Ishikawa (cell line): ENCODE measurements around the gene DYRK1A.

ENCODE experiments used
- CEBPB ChIP-seq: IDR thresholded peaks from 2 replicates; pipeline ENCODE4 v1.6.1; 2012
- CREB1 ChIP-seq: IDR thresholded peaks from 2 replicates; pipeline ENCODE4 v1.6.1; 2012; ENCODE audit warnings: low read depth
- EGR1 ChIP-seq: IDR thresholded peaks from 2 replicates; pipeline ENCODE4 v1.6.1; 2012
- EP300 ChIP-seq: IDR thresholded peaks from 2 replicates; pipeline ENCODE4 v1.6.1; 2012; ENCODE audit warnings: borderline replicate concordance
- FOXM1 ChIP-seq: IDR thresholded peaks from 2 replicates; pipeline ENCODE4 v1.6.1; 2012; ENCODE audit warnings: low read depth, borderline replicate concordance
- MAX ChIP-seq: IDR thresholded peaks from 2 replicates; pipeline ENCODE4 v1.6.1; 2012
- NFIC ChIP-seq: IDR thresholded peaks from 2 replicates; pipeline ENCODE4 v1.6.1; 2012
- RAD21 ChIP-seq: IDR thresholded peaks from 2 replicates; pipeline ENCODE4 v1.6.1; 2012; ENCODE audit warnings: low read depth
- REST ChIP-seq: IDR thresholded peaks from 2 replicates; pipeline ENCODE4 v1.6.1; 2012; ENCODE audit warnings: low read depth, mild to moderate bottlenecking
- TAF1 ChIP-seq: IDR thresholded peaks from 2 replicates; pipeline ENCODE4 v1.6.1; 2012; ENCODE audit warnings: low read depth, mild to moderate bottlenecking
- TCF12 ChIP-seq: IDR thresholded peaks from 2 replicates; pipeline ENCODE4 v1.6.1; 2012; ENCODE audit warnings: low read depth
- TEAD4 ChIP-seq: IDR thresholded peaks from 2 replicates; pipeline ENCODE4 v1.6.1; 2012
- USF1 ChIP-seq: IDR thresholded peaks from 2 replicates; pipeline ENCODE4 v1.6.1; 2012
- YY1 ChIP-seq: IDR thresholded peaks from 2 replicates; pipeline ENCODE4 v1.6.1; 2012; ENCODE audit warnings: low read depth
- ZBTB7A ChIP-seq: IDR thresholded peaks from 2 replicates; pipeline ENCODE4 v1.6.1; 2012; ENCODE audit warnings: low read depth

Gene DYRK1A

GRCh38 chr21:37369307-37369854 lies 2.8 kb downstream of the DYRK1A start:
- TF ChIP-seq EGR1 (no peak), MAX (no peak)

- TF ChIP-seq RAD21, result no peak
- peak; percentile 68; the same call in 1 of the 2 replicates for TF ChIP-seq CEBPB
Observed at GRCh38 chr21:37370152-37371040, 3.8 kb downstream of the DYRK1A start.

GRCh38 chr21:37371041-37371397 lies 4.4 kb downstream of the DYRK1A start:
- TF ChIP-seq ZBTB7A (no peak), CEBPB (no peak), REST (no peak), TEAD4 (no peak), MAX (no peak), EP300 (no peak), TCF12 (no peak), TAF1 (no peak), YY1 (no peak), NFIC (no peak), EGR1 (no peak), RAD21 (no peak), CREB1 (no peak), FOXM1 (no peak), USF1 (no peak)

GRCh38 chr21:37372127-37372731 lies 5.7 kb downstream of the DYRK1A start:
- TF ChIP-seq REST, result no peak
- no peak for TF ChIP-seq EP300

GRCh38 chr21:37372951-37373350 lies 6.4 kb downstream of the DYRK1A start:
- TF ChIP-seq EGR1, result no peak

- TF ChIP-seq CEBPB (no peak), USF1 (peak; percentile 75)
Observed at GRCh38 chr21:37373539-37373938, 7.0 kb downstream of the DYRK1A start.

- TF ChIP-seq USF1 (no peak), TEAD4 (no peak), TCF12 (no peak), FOXM1 (no peak), EGR1 (no peak), EP300 (no peak), ZBTB7A (no peak), REST (no peak), CREB1 (no peak), CEBPB (no peak)
Observed at GRCh38 chr21:37374027-37374426, 7.5 kb downstream of the DYRK1A start.
